GM12865 (cell line): Measurements from ENCODE around the gene SLC6A19.

Experiments
- DNase-seq: peaks from one replicate; pipeline ENCODE4 v3.0.0; 2010; ENCODE audit warnings: low read depth
- H3K4me3 ChIP-seq: 2 replicates; pipeline ENCODE4 v1.5.1; 2011; ENCODE audit warnings: mild to moderate bottlenecking, low read depth, low read length, control low read depth
- CTCF ChIP-seq: IDR thresholded peaks from 2 replicates; pipeline ENCODE4 v1.5.1; 2011; ENCODE audit warnings: low read length, control low read depth, low read depth, inconsistent platforms; ENCODE audit not compliant: insufficient read depth; ENCODE audit errors: missing control alignments

Gene SLC6A19

GRCh38 chr5:1189269-1189668 lies 12.1 kb upstream of the SLC6A19 start:
- H3K4me3 ChIP-seq = no peak overlapping the region
- DNase-seq = no peak
- TF ChIP-seq CTCF = no peak

- TF ChIP-seq CTCF = no peak
- DNase-seq = no peak
- no peak overlapping the region for H3K4me3 ChIP-seq
These were observed 11.1 kb upstream of the SLC6A19 start for GRCh38 chr5:1190278-1190677.

GRCh38 chr5:1190837-1191239 lies 10.6 kb upstream of the SLC6A19 start:
- no peak for DNase-seq
- no peak overlapping the region for H3K4me3 ChIP-seq
- TF ChIP-seq CTCF = no peak

- no peak for TF ChIP-seq CTCF
- DNase-seq = no peak
- H3K4me3 ChIP-seq = no peak overlapping the region
These were observed 8.3 kb upstream of the SLC6A19 start for GRCh38 chr5:1192971-1193590.

- H3K4me3 ChIP-seq = no peak overlapping the region
- DNase-seq = no peak
- TF ChIP-seq CTCF = no peak
These were observed 7.8 kb upstream of the SLC6A19 start for GRCh38 chr5:1193591-1193985.

GRCh38 chr5:1194378-1194777 lies 7.0 kb upstream of the SLC6A19 start:
- no peak overlapping the region for H3K4me3 ChIP-seq
- DNase-seq = no peak
- no peak for TF ChIP-seq CTCF

GRCh38 chr5:1195439-1195838 lies 6.0 kb upstream of the SLC6A19 start:
- no peak for TF ChIP-seq CTCF
- no peak overlapping the region for H3K4me3 ChIP-seq
- no peak for DNase-seq
